Measurements from ENCODE around the gene C9orf57. TPM values are rescaled to one million over a fixed set of nuclear protein-coding genes. Genes with fewer than 3 reads are reported as not detected.
A peak's percentile ranks its signal among the peaks of the same experiment; 100 is the strongest.

Gene C9orf57
- total and polyA plus RNA-seq, 2 of the 13 experiments (the other 11 are each of a cell fraction or from before 2014, with no cell fraction given), result 0.09 TPM; not detected in 1

- peak; percentile 35; the same call in 1 of the 2 replicates for TF ChIP-seq MED1 (CRISPR knock-in tag; IDR thresholded peaks at IDR 0.05)
- TF ChIP-seq HMGXB4 (CRISPR knock-in tag; IDR thresholded peaks at IDR 0.05; ENCODE audit: borderline replicate concordance in 1 of 2, low read depth in 1 of 2), result peak; percentile 43 to 81; a peak in 3 of 4 replicates
- TF ChIP-seq ZNF570 (CRISPR knock-in tag; IDR thresholded peaks at IDR 0.05; ENCODE audit: borderline replicate concordance), result no peak
- peak; percentile 39; the same call in 1 of the 2 replicates for TF ChIP-seq ZNF770 (CRISPR knock-in tag; IDR thresholded peaks at IDR 0.05)
- TF ChIP-seq HNF4G (IDR thresholded peaks at IDR 0.05; ENCODE audit: borderline replicate concordance, low read depth, low read length), result no peak
- no peak for TF ChIP-seq HNF4G (CRISPR knock-in tag; IDR thresholded peaks at IDR 0.05; ENCODE audit: borderline replicate concordance, low read depth)
- TF ChIP-seq ZNF547 (CRISPR knock-in tag; IDR thresholded peaks at IDR 0.05), result 0 out of 2 replicates have a peak, but pooled peaks have one; percentile 19
- no peak for TF ChIP-seq FOXJ3 (CRISPR knock-in tag; IDR thresholded peaks at IDR 0.05; ENCODE audit: borderline replicate concordance)
- TF ChIP-seq ZFP91 (CRISPR knock-in tag; IDR thresholded peaks at IDR 0.05; ENCODE audit: borderline replicate concordance), result peak; percentile 76; the same call in 1 of the 2 replicates
- peak; percentile 96 for TF ChIP-seq RAD21 (CRISPR knock-in tag; IDR thresholded peaks at IDR 0.05)
- TF ChIP-seq HMG20B (CRISPR knock-in tag; conservative IDR thresholded peaks at IDR 0.05), result no peak
- peak; percentile 43; the same call in 1 of the 2 replicates for TF ChIP-seq ZNF501 (CRISPR knock-in tag; IDR thresholded peaks at IDR 0.05)
- TF ChIP-seq TEAD3 (CRISPR knock-in tag; optimal IDR thresholded peaks at IDR 0.05; ENCODE audit: borderline replicate concordance), result peak; percentile 59
- TF ChIP-seq ZNF383 (CRISPR knock-in tag; IDR thresholded peaks at IDR 0.05; ENCODE audit: borderline replicate concordance), result no peak
- no peak for TF ChIP-seq ZNF710 (CRISPR knock-in tag; IDR thresholded peaks at IDR 0.05; ENCODE audit: borderline replicate concordance)
- 0 out of 2 replicates have a peak, but pooled peaks have one; percentile 14 for TF ChIP-seq ZNF772 (CRISPR knock-in tag; IDR thresholded peaks at IDR 0.05)
- TF ChIP-seq HOXD1 (CRISPR knock-in tag; IDR thresholded peaks at IDR 0.05), result no peak
- 0 out of 2 replicates have a peak, but pooled peaks have one; percentile 43 for TF ChIP-seq CBX5 (CRISPR knock-in tag; IDR thresholded peaks at IDR 0.05; ENCODE audit: borderline replicate concordance)
- peak; percentile 51; the same call in 1 of the 2 replicates for TF ChIP-seq ZBTB38 (CRISPR knock-in tag; IDR thresholded peaks at IDR 0.05)
- no peak for TF ChIP-seq ZNF280B (CRISPR knock-in tag; IDR thresholded peaks at IDR 0.05; ENCODE audit: borderline replicate concordance)
These were observed 21.5 kb downstream of the C9orf57 start (continued) for GRCh38 chr9:72038890-72039410.

All from HepG2 (cell line).